HuH-7.5 (cell line): ENCODE data around the gene LAMA2.

Source experiments
- DNase-seq: peaks from one replicate; pipeline ENCODE4 v3.0.0; 2011; ENCODE audit warnings: low spot score

Gene LAMA2

GRCh38 chr6:129181001-129181400, 298.1 kb downstream of the LAMA2 start:
- DNase-seq: no peak

GRCh38 chr6:129183187-129183591, 300.3 kb downstream of the LAMA2 start:
- no peak for DNase-seq

DNA sequence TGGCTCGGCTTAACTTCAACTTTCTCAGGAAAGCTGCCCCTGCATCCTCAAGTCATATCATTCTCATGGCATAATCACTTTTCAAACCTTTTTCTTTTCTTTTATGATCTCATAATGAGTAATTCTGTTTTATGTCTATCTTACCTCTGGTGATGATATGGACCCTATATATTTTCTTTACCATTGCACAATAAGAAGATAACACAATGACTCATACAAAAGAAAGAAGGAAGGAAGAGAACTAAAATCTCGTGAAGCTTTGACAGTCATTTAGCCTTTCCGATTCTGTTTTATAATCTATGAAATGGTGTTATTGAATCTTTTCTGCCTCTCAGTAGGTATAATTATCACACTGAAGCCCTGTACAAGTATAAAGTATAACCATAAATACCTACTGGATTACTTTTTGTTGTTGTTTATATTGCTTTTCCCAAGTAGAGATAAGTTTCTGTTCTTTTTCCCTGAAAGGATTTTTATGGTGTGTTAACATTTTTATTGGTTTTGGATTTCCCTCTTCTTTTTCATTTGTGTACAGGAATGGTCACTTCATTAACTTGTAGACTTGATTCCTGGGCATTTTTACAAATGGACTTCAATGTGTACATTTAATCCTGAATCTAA, 300.9 kb downstream of the LAMA2 start:
- no peak for DNase-seq

DNA sequence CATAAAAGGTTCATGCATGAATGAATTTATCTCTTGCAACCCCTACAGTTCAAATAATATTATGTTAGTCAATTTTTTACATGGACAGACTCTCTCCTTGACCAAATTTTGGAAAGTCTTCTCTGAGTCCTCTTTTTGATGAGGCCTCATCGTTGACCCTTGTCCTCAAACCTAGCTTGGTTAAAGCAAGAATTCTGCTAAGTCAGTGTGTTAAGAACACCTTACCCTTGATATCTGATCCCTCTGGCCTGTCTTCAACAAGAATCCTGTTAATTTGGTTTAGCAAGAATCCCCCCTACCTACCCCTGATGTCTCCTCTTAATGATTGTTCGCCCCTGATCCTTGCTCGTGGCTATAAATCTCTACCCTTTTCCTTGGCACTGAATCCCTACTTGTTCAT, 301.4 kb downstream of the LAMA2 start:
- DNase-seq: no peak

GRCh38 chr6:129184808-129185366, 301.9 kb downstream of the LAMA2 start:
- DNase-seq: no peak

- no peak for DNase-seq
These were observed 304.1 kb downstream of the LAMA2 start for GRCh38 chr6:129186988-129187387.

DNA sequence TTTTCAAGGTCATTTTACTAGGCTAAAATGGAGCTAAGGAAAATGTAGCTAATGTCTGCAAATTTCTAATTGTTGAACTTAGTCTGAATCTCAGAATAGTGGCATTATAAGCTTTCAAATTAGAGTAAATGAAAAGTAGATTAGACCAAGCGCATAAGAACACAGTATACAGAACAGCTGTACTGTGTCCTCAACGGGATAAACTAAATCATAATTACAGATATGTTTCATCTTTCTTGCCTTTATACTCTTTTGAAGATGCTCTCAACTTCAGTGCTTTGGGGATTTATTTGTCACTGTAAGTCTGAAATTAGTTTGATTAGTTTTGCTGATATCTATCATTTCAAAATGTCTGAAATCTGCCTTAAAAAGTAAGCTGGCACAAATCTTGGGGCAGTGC, 305.4 kb downstream of the LAMA2 start:
- DNase-seq: no peak

- DNase-seq: no peak
These were observed 305.9 kb downstream of the LAMA2 start for GRCh38 chr6:129188795-129189194.

DNA sequence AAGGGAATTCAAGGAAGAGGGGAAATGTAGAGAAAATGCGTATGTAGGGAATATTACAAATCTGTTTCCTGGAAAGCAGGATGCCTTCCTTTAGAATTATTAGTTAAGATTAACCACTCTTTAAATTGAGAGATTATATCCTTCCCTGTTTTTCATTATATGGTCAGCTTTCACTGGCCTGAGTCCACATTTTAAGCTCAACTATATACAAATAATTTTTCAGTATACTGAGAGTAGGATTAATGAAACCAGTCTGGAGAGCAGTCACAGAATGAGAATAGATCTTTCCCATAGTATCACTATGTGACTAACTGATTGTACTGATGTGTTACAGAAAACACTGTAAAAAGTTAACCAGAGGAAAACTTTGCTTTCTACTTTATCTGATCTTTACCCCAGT, 306.3 kb downstream of the LAMA2 start:
- no peak for DNase-seq

GRCh38 chr6:129191235-129191634, 308.3 kb downstream of the LAMA2 start:
- no peak for DNase-seq

GRCh38 chr6:129192458-129192989, 309.6 kb downstream of the LAMA2 start:
- no peak for DNase-seq

GRCh38 chr6:129194306-129194941, 311.5 kb downstream of the LAMA2 start:
- no peak for DNase-seq

DNA sequence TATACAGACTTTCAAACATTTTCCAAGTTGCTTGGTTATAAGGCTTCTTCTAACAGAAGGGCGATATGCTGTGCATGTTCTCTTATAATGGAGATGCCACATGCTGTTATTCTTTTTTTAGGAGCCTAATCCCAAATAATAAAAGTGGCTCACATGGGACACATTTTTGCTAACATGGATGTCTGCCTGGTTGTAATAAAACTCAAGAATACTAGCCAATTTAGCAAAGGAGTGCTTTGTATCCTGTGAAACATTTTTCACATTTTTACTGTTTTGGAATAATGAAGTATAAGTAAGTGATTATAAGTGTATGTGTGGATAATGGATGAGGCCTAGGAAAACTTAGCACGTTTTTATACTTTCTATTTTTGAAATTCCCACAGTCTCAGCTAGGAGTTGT, 312.2 kb downstream of the LAMA2 start:
- DNase-seq: no peak

GRCh38 chr6:129195643-129196042, 312.7 kb downstream of the LAMA2 start:
- no peak for DNase-seq

- DNase-seq: no peak
These were observed 314.2 kb downstream of the LAMA2 start for GRCh38 chr6:129197154-129197553.

- no peak for DNase-seq
These were observed 317.2 kb downstream of the LAMA2 start for GRCh38 chr6:129200151-129200550.

DNA sequence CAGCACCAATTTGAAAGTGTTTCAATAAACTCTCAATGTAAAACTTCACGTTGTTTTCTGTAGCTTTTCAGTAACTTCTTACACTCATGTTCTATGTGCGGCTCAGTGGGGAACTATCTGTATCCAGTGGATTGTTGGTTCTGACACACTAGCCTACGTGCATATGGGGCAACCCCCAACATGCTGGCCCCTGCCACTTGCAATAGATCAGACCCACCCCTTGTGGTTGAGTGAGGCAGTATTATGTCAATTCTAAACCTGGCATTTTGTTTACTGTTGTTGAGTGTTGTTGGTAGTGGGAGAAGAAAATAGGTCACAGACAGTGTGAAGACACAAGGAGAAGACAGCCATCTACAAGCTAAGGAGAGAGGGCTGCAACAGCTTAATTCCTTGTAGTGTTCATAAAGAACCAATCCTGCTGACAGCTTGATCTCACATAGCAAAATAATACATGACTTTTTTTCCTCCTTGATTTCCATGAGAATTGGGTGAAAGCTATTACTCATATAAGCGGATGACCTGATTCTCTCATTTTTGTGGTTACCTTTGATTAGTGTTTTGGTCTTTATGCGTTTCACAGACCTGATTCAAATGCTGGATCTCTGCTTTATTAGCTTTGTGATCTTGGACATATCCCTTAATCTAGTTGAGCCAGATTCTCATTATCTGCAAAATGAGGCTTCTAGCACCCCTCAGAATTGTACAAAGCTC, 320.4 kb downstream of the LAMA2 start:
- no peak for DNase-seq

DNA sequence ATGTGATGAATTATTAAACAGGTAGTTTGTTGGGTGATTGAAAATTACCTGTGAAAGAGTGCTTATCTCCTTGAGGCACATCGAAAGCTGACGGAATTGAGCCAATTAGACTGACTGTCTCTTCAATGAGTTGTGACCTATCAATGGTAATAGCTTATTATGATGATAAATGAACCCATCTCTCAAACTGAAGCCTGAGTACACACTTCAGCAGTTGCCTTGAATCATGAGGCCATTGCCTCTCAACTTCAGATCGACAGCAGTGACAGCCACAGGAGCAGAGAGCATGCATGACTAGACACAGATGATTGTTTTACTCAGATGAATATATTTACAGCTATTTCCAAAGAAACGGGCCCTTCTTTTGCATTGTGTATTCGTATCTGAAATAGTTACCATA, 323.9 kb downstream of the LAMA2 start:
- no peak for DNase-seq

DNA sequence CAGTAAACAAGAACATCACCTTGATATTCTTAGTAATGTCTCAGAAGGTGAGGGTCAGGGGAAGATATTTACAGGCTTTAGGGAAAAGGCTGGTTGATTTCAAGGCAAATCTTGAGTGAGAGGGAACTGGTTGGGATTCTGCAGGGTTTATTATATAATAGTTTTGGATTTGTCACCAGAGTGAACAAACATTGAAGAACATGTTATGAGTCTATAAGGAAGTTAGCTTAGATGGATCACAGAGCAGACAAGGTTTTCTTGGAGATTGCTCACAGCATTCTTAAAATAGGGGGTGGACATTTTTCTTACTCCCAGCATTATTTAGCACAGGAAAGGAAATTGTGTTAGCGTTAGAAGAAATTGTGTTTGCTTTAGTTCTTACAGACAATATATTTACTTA, 324.9 kb downstream of the LAMA2 start:
- DNase-seq: no peak

- no peak for DNase-seq
These were observed 325.6 kb downstream of the LAMA2 start for GRCh38 chr6:129208415-129209034.

DNA sequence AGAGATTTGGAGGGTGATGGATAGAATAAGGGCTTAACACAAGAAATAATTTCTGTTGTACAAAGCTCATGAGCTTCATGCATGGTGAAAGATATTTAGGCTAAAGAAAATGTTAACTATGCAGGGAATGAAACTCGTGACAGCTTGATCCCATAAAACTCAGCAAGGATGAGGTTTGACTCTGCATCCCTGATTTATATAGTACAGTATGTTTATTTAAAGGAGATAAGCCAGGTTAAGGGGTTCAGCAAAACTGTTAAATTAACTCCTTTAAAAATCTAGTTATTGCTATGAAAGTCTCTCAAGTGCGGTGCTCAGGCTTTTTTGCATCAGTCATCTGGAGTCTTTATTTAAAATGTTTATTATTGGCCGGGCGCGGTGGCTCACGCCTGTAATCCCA, 326.4 kb downstream of the LAMA2 start:
- DNase-seq: no peak

DNA sequence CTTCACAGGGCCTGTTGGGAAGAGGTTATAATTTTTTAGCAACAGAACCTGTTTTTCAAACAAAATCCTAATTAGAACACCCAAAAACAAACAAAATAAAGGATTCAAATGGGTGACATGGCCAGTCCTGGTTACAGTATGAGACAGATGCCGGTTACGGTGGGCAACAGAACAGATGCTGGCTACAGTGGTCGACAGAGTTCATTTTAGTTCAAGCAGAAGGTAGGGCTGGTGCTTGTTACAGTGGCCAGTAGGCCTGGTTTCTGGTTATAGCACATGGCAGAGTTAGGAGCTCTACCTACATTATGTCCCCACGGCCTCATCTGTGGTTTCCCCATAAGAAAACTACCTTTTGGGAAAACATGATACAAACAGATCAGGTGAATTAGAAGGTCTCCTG, 327.7 kb downstream of the LAMA2 start:
- DNase-seq: no peak

- DNase-seq: no peak
These were observed 328.7 kb downstream of the LAMA2 start for GRCh38 chr6:129211626-129212025.
